Lower leg skin (tissue), 3 donors: ENCODE data around the gene SCP2D1.

Experiments
- POLR2A ChIP-seq, 2 donors: fragments of 450-650 bp; IDR thresholded peaks; one replicate each; pipeline ENCODE4 v1.6.1; 2016 to 2017; ENCODE audit warnings: antibody characterized with exemption in 2 of 2, mild to moderate bottlenecking in 1 of 2, moderate library complexity in 1 of 2
- TF ChIP-seq, protein P1 (sequence below), 3 donors: fragments of 450-650 bp; IDR thresholded peaks; one replicate each; pipeline ENCODE4 v1.5.1; 2016; ENCODE audit warnings: antibody characterized with exemption in 3 of 3, mild to moderate bottlenecking in 3 of 3, moderate library complexity in 2 of 3

DNA sequence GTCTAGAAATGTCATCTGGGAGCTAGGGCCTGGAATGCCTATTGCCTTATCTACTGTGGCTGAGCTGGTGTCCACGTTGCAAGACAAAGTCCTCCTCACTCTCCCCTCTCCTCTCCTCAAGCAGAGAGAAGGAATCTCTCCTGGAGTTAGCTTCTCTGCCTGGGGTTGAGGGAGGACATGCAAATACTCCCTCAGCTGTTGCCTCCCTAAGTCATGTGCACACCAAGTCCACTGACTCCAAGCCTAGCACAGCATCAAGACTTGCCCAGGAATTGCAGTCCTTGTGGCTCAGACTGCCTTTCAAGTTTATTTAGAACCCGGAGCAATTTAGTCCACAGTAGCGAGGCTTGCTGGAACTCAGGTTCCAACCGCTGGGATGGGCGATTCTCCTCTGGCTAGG lies 38.0 kb upstream of the SCP2D1 start:
- TF ChIP-seq, protein P1, sequence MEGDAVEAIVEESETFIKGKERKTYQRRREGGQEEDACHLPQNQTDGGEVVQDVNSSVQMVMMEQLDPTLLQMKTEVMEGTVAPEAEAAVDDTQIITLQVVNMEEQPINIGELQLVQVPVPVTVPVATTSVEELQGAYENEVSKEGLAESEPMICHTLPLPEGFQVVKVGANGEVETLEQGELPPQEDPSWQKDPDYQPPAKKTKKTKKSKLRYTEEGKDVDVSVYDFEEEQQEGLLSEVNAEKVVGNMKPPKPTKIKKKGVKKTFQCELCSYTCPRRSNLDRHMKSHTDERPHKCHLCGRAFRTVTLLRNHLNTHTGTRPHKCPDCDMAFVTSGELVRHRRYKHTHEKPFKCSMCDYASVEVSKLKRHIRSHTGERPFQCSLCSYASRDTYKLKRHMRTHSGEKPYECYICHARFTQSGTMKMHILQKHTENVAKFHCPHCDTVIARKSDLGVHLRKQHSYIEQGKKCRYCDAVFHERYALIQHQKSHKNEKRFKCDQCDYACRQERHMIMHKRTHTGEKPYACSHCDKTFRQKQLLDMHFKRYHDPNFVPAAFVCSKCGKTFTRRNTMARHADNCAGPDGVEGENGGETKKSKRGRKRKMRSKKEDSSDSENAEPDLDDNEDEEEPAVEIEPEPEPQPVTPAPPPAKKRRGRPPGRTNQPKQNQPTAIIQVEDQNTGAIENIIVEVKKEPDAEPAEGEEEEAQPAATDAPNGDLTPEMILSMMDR (IDR thresholded peaks at IDR 0.05), result no peak
- TF ChIP-seq POLR2A (IDR thresholded peaks at IDR 0.05), result no peak
